Camera-type eye (tissue), 1 donor: ENCODE results near the gene RNU5B-1. TPM values are rescaled to one million over a fixed set of nuclear protein-coding genes. Genes with fewer than 3 reads are reported as not detected.

Source experiments
- total RNA-seq: library from RNA; depleted of rRNA; stranded (reverse); fragments of >200 nt; gene quantifications from one replicate; pipeline ENCODE4 v1.2.3, GENCODE V29; 2014

Gene RNU5B-1
- not detected for total RNA-seq

GRCh38 chr15:65304381-65305149, at the start of gene RNU5B-1:
Gene RNU5B-1 (plus strand): TSS chr15:65304677.

GRCh38 chr15:65286704-65287519, 17.6 kb upstream of the RNU5B-1 start, which contains the start of gene PARP16:
Gene PARP16 (minus strand): TSS chr15:65286883. CDS start chr15:65286426, 457 bp downstream.

Other genes with a start within 250 kb of the RNU5B-1 start
- 18.6 TPM for gene RASL12, start 236.7 kb upstream of the RNU5B-1 start, total RNA-seq
- gene KBTBD13, start 227.9 kb upstream of the RNU5B-1 start, total RNA-seq = not detected
- gene UBAP1L, start 189.5 kb upstream of the RNU5B-1 start, total RNA-seq = 22.0 TPM
- 27.2 TPM for gene PDCD7, start 170.9 kb upstream of the RNU5B-1 start, total RNA-seq
- 100 TPM for gene CLPX, start 119.3 kb upstream of the RNU5B-1 start, total RNA-seq
- gene CILP, start 93.2 kb upstream of the RNU5B-1 start, total RNA-seq = 9.2 TPM
- 12.1 TPM for gene PARP16, start 17.8 kb upstream of the RNU5B-1 start, total RNA-seq
- not detected for gene RNU5A-1, start 8.6 kb upstream of the RNU5B-1 start, total RNA-seq
- gene IGDCC3, start 73.3 kb downstream of the RNU5B-1 start, total RNA-seq = 5.4 TPM
- gene IGDCC4, start 118.3 kb downstream of the RNU5B-1 start, total RNA-seq = 43.7 TPM
- 54.4 TPM for gene DPP8, start 213.0 kb downstream of the RNU5B-1 start, total RNA-seq
- gene HACD3, start 225.8 kb downstream of the RNU5B-1 start, total RNA-seq = 124 TPM